ENCODE data around the gene AKAP7.
"Not testable (repeated sequence)": the region's sequence is repeated elsewhere in the genome, so short reads cannot be mapped to it uniquely, and the experiment has no call there.

AKAP7 gene

GRCh38 chr6:131292145-131292938 is 157.1 kb downstream of the AKAP7 start:
- DNase-seq (ENCODE audit: low read depth in 2 of 2), result no peak

DNA sequence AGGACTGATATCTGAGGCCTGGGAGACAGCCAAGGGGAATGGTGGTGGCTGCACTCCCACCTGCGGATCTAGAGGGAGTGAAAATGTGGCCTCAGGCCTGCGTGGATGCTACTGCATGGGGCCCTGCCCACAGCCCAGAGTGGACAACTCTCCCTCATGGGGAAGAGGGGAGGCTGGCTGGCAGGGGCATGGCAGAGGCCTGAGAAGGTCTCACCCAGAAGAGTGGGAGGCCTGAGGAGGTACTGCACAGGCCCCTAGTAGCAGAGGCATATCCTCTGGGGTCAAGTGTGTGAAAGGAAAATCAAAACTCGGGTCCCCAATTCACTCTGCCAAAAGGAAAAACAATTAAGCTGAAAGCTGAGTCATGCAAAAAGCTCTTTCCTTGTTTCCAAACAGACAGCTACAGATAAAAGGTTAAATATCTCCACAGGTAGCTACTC is 158.2 kb downstream of the AKAP7 start:
- DNase-seq (ENCODE audit: low read depth in 2 of 2), result no peak

DNA sequence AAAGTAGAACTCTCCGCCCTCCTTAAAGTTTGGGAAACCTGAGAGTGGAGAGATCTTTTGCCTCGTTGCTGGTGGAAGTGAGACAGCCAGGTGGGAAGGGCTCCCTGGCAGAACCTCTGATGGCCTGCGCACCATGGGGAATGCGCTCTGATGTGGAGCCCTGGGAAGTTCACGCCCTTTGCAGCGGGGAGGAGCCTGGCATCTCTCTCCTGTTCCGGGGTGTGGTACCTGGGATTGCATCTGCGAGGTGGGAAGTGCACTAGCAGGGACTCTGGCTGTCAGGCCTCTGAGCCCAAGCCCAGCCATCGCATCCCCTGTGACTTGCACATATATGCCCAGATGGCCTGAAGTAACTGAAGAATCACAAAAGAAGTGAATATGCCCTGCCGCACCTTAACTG is 159.8 kb downstream of the AKAP7 start:
- no peak for DNase-seq (ENCODE audit: low read depth in 2 of 2)

DNA sequence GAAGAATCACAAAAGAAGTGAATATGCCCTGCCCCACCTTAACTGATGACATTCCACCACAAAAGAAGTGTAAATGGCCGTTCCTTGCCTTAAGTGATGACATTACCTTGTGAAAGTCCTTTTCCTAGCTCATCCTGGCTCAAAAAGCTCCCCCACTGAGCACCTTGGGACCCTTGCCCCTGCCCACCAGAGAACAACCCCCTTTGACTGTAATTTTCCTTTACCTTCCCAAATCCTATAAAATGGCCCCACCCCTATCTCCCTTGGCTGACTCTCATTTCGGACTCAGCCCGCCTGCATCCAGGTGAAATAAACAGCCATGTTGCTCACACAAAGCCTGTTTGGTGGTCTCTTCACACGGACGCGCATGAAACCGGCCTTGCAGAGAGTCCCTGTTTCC is 165.6 kb downstream of the AKAP7 start:
- DNase-seq (ENCODE audit: low read depth in 2 of 2), result not testable (repeated sequence)

- DNase-seq (ENCODE audit: low read depth in 2 of 2), result no peak
Observed at GRCh38 chr6:131303338-131303930, 168.2 kb downstream of the AKAP7 start.

DNA sequence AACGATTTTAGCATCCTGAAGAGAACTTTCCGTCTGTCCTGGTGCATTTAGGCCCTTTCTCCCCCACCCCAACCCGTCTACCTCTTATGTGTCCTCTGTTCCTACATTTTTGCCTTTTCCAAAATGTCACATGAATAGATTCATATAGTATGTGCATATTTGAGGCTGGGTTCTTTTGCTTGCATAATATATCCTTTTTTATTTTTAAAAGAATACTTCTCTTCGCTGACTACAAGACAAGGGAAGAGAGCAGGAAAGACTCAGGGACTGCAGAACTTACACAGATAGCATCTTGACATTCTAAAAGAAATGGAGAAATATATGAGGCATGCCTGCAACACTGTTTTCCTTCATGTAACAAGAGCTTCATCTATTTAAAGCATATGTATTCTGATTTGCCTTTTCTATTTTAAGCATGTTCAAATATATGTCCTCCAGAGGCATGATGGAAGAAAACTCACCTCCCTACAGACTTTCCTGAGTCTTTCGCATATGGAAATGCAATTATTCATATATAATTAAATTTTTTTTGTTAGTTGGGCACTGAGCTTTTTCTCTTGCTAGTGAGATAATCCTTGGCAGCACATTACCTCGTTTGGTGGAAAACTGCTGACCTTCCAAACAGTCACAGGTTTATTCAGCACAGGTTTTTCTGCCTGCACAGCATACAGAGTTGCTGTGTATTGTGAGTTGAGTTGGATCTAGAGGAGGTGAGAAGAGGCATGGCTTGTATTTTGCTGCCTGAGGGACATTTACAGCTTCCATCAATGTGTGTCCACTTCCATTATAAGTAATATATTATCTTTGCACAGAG is 170.0 kb downstream of the AKAP7 start:
- DNase-seq (ENCODE audit: low read depth in 2 of 2), result no peak

DNA sequence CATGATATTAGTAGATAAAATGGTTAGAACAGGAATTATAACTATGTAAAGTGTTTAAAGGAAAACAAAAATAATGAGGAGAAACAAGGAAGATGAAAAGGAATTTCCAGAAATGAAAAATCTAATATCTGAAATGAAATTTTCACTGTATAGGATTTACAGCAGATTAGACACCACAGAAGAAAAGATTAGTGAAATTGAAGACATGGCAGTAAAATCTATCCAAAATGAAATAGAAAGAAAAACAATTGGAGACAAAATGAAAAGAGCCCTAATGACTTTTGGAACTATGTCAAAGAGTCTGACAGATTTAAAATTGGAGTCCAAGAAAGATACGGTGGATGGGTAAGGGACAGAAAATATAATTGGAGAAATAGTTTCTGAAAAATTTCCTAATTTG is 174.2 kb downstream of the AKAP7 start:
- no peak for DNase-seq (ENCODE audit: low read depth in 2 of 2)

DNA sequence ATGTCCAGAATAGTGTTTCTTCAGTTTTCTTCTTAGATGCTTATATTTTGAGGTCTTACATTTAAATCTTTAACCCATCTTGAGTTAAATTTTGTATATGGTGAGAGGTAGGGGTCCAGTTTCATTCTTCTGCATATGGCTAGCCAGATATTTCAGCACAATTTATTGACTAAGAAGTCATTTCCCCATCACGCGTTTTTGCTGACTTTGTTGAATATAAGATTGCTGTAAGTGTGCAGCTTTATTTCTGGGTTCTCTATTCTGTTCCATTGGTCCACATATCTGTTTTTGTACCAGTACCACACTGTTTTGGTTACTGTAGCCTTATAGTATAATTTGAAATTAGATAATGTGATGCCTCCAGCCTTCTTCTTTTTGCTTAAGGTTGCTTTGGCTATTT is 179.6 kb downstream of the AKAP7 start:
- DNase-seq (ENCODE audit: low read depth in 2 of 2), result no peak

GRCh38 chr6:131316654-131317053 is 181.4 kb downstream of the AKAP7 start:
- DNase-seq (ENCODE audit: low read depth in 2 of 2), result no peak

GRCh38 chr6:131317516-131317915 is 182.2 kb downstream of the AKAP7 start:
- DNase-seq (ENCODE audit: low read depth in 2 of 2), result no peak

GRCh38 chr6:131321589-131321988 is 186.3 kb downstream of the AKAP7 start:
- no peak for DNase-seq (ENCODE audit: low read depth in 2 of 2)

DNA sequence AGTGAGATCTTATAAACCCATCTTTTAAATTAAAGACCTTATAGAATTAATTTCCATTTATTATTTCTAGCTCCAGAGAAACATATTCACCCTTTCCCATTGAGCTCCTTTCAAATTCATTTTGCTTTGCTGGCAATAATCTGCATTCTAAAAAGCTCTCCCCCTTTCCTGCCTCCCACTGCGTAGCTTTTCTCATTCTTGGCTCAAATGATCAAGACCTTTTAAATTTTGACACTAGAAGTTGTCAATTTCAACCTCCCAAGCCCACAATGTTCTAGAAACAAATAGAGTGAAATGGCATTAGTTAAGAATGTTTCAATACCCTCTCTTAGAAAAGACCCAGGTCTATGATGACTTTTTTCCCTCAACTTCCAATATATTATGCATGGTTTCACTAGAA is 186.9 kb downstream of the AKAP7 start:
- DNase-seq (ENCODE audit: low read depth in 2 of 2), result no peak

- not testable (repeated sequence) for DNase-seq (ENCODE audit: low read depth in 2 of 2)
Observed at GRCh38 chr6:131325669-131326068, 190.4 kb downstream of the AKAP7 start.

DNA sequence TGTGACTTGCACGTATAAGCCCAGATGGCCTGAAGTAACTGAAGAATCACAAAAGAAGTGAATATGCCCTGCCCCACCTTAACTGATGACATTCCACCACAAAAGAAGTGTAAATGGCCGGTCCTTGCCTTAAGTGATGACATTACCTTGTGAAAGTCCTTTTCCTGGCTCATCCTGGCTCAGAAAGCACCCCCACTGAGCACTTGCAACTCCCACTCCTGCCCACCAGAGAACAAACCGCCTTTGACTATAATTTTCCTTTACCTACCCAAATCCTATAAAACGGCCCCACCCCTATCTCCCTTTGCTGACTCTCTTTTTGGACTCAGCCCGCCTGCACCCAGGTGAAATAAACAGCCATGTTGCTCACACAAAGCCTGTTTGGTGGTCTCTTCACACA is 193.5 kb downstream of the AKAP7 start:
- DNase-seq (ENCODE audit: low read depth in 2 of 2), result not testable (repeated sequence)

- no peak for DNase-seq (ENCODE audit: low read depth in 2 of 2)
Observed at GRCh38 chr6:131331151-131331550, 195.9 kb downstream of the AKAP7 start.

GRCh38 chr6:131331873-131332781 is 196.9 kb downstream of the AKAP7 start:
- no peak for DNase-seq (ENCODE audit: low read depth in 2 of 2)
